ENCODE measurements around the gene ANKRD26.

GRCh38 chr10:27138277-27138676 is 38.0 kb upstream of the ANKRD26 start:
- TF ChIP-seq CTCF (IDR thresholded peaks at IDR 0.05): no peak
- no peak for TF ChIP-seq POLR2A (IDR thresholded peaks at IDR 0.05)
- no peak for TF ChIP-seq EP300 (IDR thresholded peaks at IDR 0.05)
